Brain microvascular endothelial cell (primary cell): ENCODE measurements around the gene ZNF107.

Experiments
- DNase-seq: peaks from one replicate; pipeline ENCODE4 v3.0.0-alpha.2; 2020
- H3K27ac ChIP-seq: fragments of 250-450 bp; sonication (Bioruptor Pico); 2 replicates; pipeline ENCODE4 v1.5.1; 2020; ENCODE audit warnings: mild to moderate bottlenecking, moderate library complexity
- H3K27me3 ChIP-seq: fragments of 250-450 bp; sonication (Bioruptor Pico); replicated peaks from 2 replicates; pipeline ENCODE4 v1.5.1; 2020; ENCODE audit warnings: mild to moderate bottlenecking
- H3K36me3 ChIP-seq: fragments of 250-450 bp; sonication (Bioruptor Pico); replicated peaks from 2 replicates; pipeline ENCODE4 v1.5.1; 2020; ENCODE audit warnings: mild to moderate bottlenecking
- H3K4me3 ChIP-seq: 2 replicates; pipeline ENCODE4 v1.5.1; 2011; ENCODE audit warnings: low read depth, mild to moderate bottlenecking, control low read depth, low read length, moderate library complexity
- in situ Hi-C: cut with HindIII; loops from 2 replicates; pipeline ENCODE4 v1.10.0; 2017; ENCODE audit warnings: low sequenced_read_pairs, low pct_ligation_motif_present
- TF ChIP-seq, protein P1 (sequence below): IDR thresholded peaks from 2 replicates; pipeline ENCODE4 v1.5.1; 2011; ENCODE audit warnings: low read depth, mild to moderate bottlenecking, moderate library complexity, low read length, control low read depth, inconsistent platforms; ENCODE audit errors: missing control alignments

The ZNF107 gene

DNA sequence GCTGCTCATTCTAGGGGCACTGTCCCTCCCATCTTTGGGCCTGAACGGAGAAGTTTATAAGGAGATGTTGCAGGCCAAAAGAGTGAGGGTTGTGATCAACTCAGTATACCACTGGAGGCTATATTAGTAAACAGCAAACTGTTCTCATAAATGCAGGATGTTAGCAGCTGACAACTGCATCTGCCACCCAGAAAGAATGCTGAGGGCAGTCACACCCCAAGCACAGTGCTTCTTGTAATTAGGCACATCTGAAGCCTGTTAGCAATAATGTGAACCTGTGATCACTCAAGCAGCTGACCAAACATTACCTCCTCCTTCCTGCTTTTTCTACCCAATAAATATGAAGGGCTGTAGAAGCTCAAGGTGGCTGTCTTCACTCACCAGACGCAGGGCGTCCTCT, 89.9 kb downstream of the ZNF107 start:
- H3K36me3 ChIP-seq = no peaks in the 10 kb centered on the region
- TF ChIP-seq, protein P1, sequence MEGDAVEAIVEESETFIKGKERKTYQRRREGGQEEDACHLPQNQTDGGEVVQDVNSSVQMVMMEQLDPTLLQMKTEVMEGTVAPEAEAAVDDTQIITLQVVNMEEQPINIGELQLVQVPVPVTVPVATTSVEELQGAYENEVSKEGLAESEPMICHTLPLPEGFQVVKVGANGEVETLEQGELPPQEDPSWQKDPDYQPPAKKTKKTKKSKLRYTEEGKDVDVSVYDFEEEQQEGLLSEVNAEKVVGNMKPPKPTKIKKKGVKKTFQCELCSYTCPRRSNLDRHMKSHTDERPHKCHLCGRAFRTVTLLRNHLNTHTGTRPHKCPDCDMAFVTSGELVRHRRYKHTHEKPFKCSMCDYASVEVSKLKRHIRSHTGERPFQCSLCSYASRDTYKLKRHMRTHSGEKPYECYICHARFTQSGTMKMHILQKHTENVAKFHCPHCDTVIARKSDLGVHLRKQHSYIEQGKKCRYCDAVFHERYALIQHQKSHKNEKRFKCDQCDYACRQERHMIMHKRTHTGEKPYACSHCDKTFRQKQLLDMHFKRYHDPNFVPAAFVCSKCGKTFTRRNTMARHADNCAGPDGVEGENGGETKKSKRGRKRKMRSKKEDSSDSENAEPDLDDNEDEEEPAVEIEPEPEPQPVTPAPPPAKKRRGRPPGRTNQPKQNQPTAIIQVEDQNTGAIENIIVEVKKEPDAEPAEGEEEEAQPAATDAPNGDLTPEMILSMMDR = no peak

DNA sequence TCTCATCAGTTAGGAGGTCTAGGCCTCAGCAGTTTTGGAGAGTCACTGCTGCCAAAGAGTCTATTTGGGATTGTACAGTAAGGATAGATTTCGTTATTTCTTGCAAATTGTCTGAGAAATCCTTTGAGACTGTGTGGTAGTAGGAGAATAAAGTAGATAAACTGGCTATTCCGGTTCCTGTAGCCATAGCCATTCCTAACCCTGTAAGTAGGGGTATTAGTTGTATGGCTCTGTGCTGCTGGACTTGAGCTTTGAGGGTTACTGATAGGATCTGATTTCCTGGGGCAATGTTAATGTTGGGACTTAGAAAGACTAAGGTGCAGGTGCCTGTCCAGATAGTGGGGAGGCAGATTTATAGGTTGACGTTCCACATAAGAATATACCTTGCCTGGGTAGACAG, 92.2 kb downstream of the ZNF107 start:
- TF ChIP-seq, protein P1 = no peak
- in situ Hi-C loops = no loop called here
- H3K4me3 ChIP-seq = no peak overlapping the region
- no peaks in the 10 kb centered on the region for H3K36me3 ChIP-seq
- H3K27ac ChIP-seq = no peak overlapping the region
- no peaks in the 10 kb centered on the region for H3K27me3 ChIP-seq
- no peak for DNase-seq

More for the DNA sequence above, 89.9 kb downstream of the ZNF107 start:
- Histone ChIP-seq H3K27me3 (no peaks in the 10 kb centered on the region), H3K27ac (no peak overlapping the region), H3K4me3 (no peak overlapping the region)
- in situ Hi-C loops = no loop called here
- DNase-seq = no peak
